ENCODE results near the gene ITGB2. TPM values are rescaled to one million over a fixed set of nuclear protein-coding genes. Genes with fewer than 3 reads are reported as not detected.

Gene ITGB2
- total RNA-seq, 8 experiments from 2014 or later = 0.05 to 0.85 (median 0.56) TPM; not detected in 3

GRCh38 chr21:44959376-44960091 lies 38.8 kb upstream of the ITGB2 start:
- peaks cover 0 to 22% of the 10 kb centered on the region in 2 donors for H3K4me1 ChIP-seq (replicated peaks in 1 of 2)
- peak overlapping the region in 1 of 2 donors; percentile 36 for H3K27ac ChIP-seq
- no peak overlapping the region for H3K4me3 ChIP-seq
- in situ Hi-C loops (cut with MboI; ENCODE audit: low pct_unique_long_range_greater_than_20kb in 2 of 9, low sequenced_read_pairs in 9 of 9, unreplicated experiment in 9 of 9) = loop anchor here in 4 of 9 experiments (5.0 to 25.0 kb wide), 3 partner anchors 168 to 328 kb away; partner anchors contain the start of gene POFUT2 (in 1 of the 4)
- 60 to 100% (median 83%) methylated on average over 1 to 6 of the region's 26 CpGs; no CpG with 5 or more reads in 6 of the 10 experiments for WGBS, 10 experiments
- ATAC-seq (replicated peaks in 6 of 8) = no peak

GRCh38 chr21:44958471-44959191 lies 37.9 kb upstream of the ITGB2 start:
- in situ Hi-C loops (cut with MboI; ENCODE audit: low pct_unique_long_range_greater_than_20kb in 2 of 9, low sequenced_read_pairs in 9 of 9, unreplicated experiment in 9 of 9) = loop anchor here in 4 of 9 experiments (5.0 to 25.0 kb wide), 3 partner anchors 169 to 329 kb away; partner anchors contain the start of gene POFUT2 (in 1 of the 4)
- no peak overlapping the region for H3K4me3 ChIP-seq
- H3K27ac ChIP-seq = peak overlapping the region in 1 of 2 donors; percentile 40
- ATAC-seq (replicated peaks in 6 of 8) = peak in 7 of 8 experiments; percentile 21 to 82 (median 51)
- 20 to 85% (median 57%) methylated on average over 1 to 12 of the region's 28 CpGs; no CpG with 5 or more reads in 1 of the 10 experiments for WGBS, 10 experiments
- H3K4me1 ChIP-seq (replicated peaks in 1 of 2) = peaks cover 0 to 22% of the 10 kb centered on the region in 2 donors

- no peak overlapping the region for H3K4me3 ChIP-seq
- no peak for ATAC-seq (replicated peaks in 6 of 8)
- in situ Hi-C loops (cut with MboI; ENCODE audit: low pct_unique_long_range_greater_than_20kb in 2 of 9, low sequenced_read_pairs in 9 of 9, unreplicated experiment in 9 of 9) = loop anchor here in 4 of 9 experiments (5.0 to 25.0 kb wide), 3 partner anchors 169 to 329 kb away; partner anchors contain the start of gene POFUT2 (in 1 of the 4)
- H3K27ac ChIP-seq = peak overlapping the region in 1 of 2 donors; percentile 40
- H3K4me1 ChIP-seq (replicated peaks in 1 of 2) = peaks cover 0 to 22% of the 10 kb centered on the region in 2 donors
- WGBS, 10 experiments = 80 to 92% (median 88%) methylated on average over 1 to 11 of the region's 26 CpGs; no CpG with 5 or more reads in 6 of the 10 experiments
Measured at GRCh38 chr21:44957901-44958451, 37.3 kb upstream of the ITGB2 start.

- Histone ChIP-seq H3K27ac (no peak overlapping the region), H3K4me3 (no peak overlapping the region), H3K4me1 (replicated peaks in 1 of 2) (peaks cover 0 to 22% of the 10 kb centered on the region in 2 donors)
- 70 to 100% (median 80%) methylated on average over 1 to 5 of the region's 22 CpGs; no CpG with 5 or more reads in 5 of the 10 experiments for WGBS, 10 experiments
- ATAC-seq (replicated peaks in 6 of 8) = no peak
- in situ Hi-C loops (cut with MboI; ENCODE audit: low pct_unique_long_range_greater_than_20kb in 2 of 9, low sequenced_read_pairs in 9 of 9, unreplicated experiment in 9 of 9) = loop anchor here in 4 of 9 experiments (5.0 to 25.0 kb wide), 3 partner anchors 170 to 330 kb away; partner anchors contain the start of gene POFUT2 (in 1 of the 4)
Measured at GRCh38 chr21:44957047-44957831, 36.5 kb upstream of the ITGB2 start.

GRCh38 chr21:44956356-44957046 lies 35.8 kb upstream of the ITGB2 start:
- no peak for ATAC-seq (replicated peaks in 6 of 8)
- in situ Hi-C loops (cut with MboI; ENCODE audit: low pct_unique_long_range_greater_than_20kb in 2 of 9, low sequenced_read_pairs in 9 of 9, unreplicated experiment in 9 of 9) = loop anchor here in 4 of 9 experiments (5.0 to 25.0 kb wide), 3 partner anchors 171 to 331 kb away; partner anchors contain the start of gene POFUT2 (in 1 of the 4)
- H3K4me1 ChIP-seq (replicated peaks in 1 of 2) = peaks cover 0 to 22% of the 10 kb centered on the region in 2 donors
- WGBS, 10 experiments = 78 to 97% (median 91%) methylated on average over 3 to 8 of the region's 35 CpGs; no CpG with 5 or more reads in 2 of the 10 experiments
- H3K4me3 ChIP-seq = no peak overlapping the region
- no peak overlapping the region for H3K27ac ChIP-seq

GRCh38 chr21:44955798-44956175 lies 35.1 kb upstream of the ITGB2 start:
- H3K4me3 ChIP-seq = no peak overlapping the region
- peaks cover 0 to 22% of the 10 kb centered on the region in 2 donors for H3K4me1 ChIP-seq (replicated peaks in 1 of 2)
- WGBS, 10 experiments = 80 to 100% (median 90%) methylated on average over 2 to 12 of the region's 16 CpGs
- in situ Hi-C loops (cut with MboI; ENCODE audit: low pct_unique_long_range_greater_than_20kb in 2 of 9, low sequenced_read_pairs in 9 of 9, unreplicated experiment in 9 of 9) = loop anchor here in 4 of 9 experiments (5.0 to 25.0 kb wide), 3 partner anchors 172 to 332 kb away; partner anchors contain the start of gene POFUT2 (in 1 of the 4)
- H3K27ac ChIP-seq = peak overlapping the region in 1 of 2 donors; percentile 18
- ATAC-seq (replicated peaks in 6 of 8) = no peak

- Histone ChIP-seq H3K4me1 (replicated peaks in 1 of 2) (peaks cover 0 to 22% of the 10 kb centered on the region in 2 donors), H3K27ac (no peak overlapping the region), H3K4me3 (no peak overlapping the region)
- 67 to 93% (median 84%) methylated on average over 2 to 10 of the region's 21 CpGs; no CpG with 5 or more reads in 3 of the 10 experiments for WGBS, 10 experiments
- ATAC-seq (replicated peaks in 6 of 8) = peak in 5 of 8 experiments; percentile 78 to 89 (median 86)
- in situ Hi-C loops (cut with MboI; ENCODE audit: low pct_unique_long_range_greater_than_20kb in 2 of 9, low sequenced_read_pairs in 9 of 9, unreplicated experiment in 9 of 9) = loop anchor here in 4 of 9 experiments (5.0 to 25.0 kb wide), 3 partner anchors 172 to 332 kb away; partner anchors contain the start of gene POFUT2 (in 1 of the 4)
Measured at GRCh38 chr21:44955141-44955797, 34.6 kb upstream of the ITGB2 start.

GRCh38 chr21:44954281-44954771 lies 33.6 kb upstream of the ITGB2 start:
- Histone ChIP-seq H3K4me3 (no peak overlapping the region), H3K4me1 (replicated peaks in 1 of 2) (peaks cover 0 to 21% of the 10 kb centered on the region in 2 donors), H3K27ac (no peak overlapping the region)
- WGBS, 10 experiments = 96 to 100% (median 100%) methylated on average over 2 to 4 of the region's 22 CpGs; no CpG with 5 or more reads in 7 of the 10 experiments
- in situ Hi-C loops (cut with MboI; ENCODE audit: low pct_unique_long_range_greater_than_20kb in 2 of 9, low sequenced_read_pairs in 9 of 9, unreplicated experiment in 9 of 9) = loop anchor here in 4 of 9 experiments (25.0 kb wide), 2 partner anchors 183 to 333 kb away; partner anchors contain the start of gene POFUT2 (in 1 of the 4)
- ATAC-seq (replicated peaks in 6 of 8) = no peak

GRCh38 chr21:44953628-44954021 lies 32.9 kb upstream of the ITGB2 start:
- H3K4me1 ChIP-seq (replicated peaks in 1 of 2) = peaks cover 0 to 15% of the 10 kb centered on the region in 2 donors
- H3K27ac ChIP-seq = no peak overlapping the region
- ATAC-seq (replicated peaks in 6 of 8) = no peak
- H3K4me3 ChIP-seq = no peak overlapping the region
- in situ Hi-C loops (cut with MboI; ENCODE audit: low pct_unique_long_range_greater_than_20kb in 2 of 9, low sequenced_read_pairs in 9 of 9, unreplicated experiment in 9 of 9) = loop anchor here in 4 of 9 experiments (25.0 kb wide), 2 partner anchors 184 to 334 kb away; partner anchors contain the start of gene POFUT2 (in 1 of the 4)
- WGBS, 10 experiments = 90 to 100% (median 96%) methylated on average over 2 to 8 of the region's 13 CpGs; no CpG with 5 or more reads in 5 of the 10 experiments

- WGBS, 10 experiments = 83 to 93% (median 92%) methylated on average over 8 to 10 of the region's 25 CpGs; no CpG with 5 or more reads in 7 of the 10 experiments
- no peak for ATAC-seq (replicated peaks in 6 of 8)
- in situ Hi-C loops (cut with MboI; ENCODE audit: low pct_unique_long_range_greater_than_20kb in 2 of 9, low sequenced_read_pairs in 9 of 9, unreplicated experiment in 9 of 9) = loop anchor here in 4 of 9 experiments (25.0 kb wide), 2 partner anchors 184 to 334 kb away; partner anchors contain the start of gene POFUT2 (in 1 of the 4)
- no peak overlapping the region for H3K4me3 ChIP-seq
- no peak overlapping the region for H3K27ac ChIP-seq
- peaks cover 0 to 12% of the 10 kb centered on the region in 2 donors for H3K4me1 ChIP-seq (replicated peaks in 1 of 2)
Measured at GRCh38 chr21:44952929-44953627, 32.4 kb upstream of the ITGB2 start.
